Ascending aorta (tissue), 2 donors: ENCODE measurements around the gene DNAH3. TPM values are rescaled to one million over a fixed set of nuclear protein-coding genes. Genes with fewer than 3 reads are reported as not detected.

Experiments used
- DNase-seq, 2 donors: peaks; one replicate each; pipeline ENCODE4 v3.0.0-alpha.2; 2019; ENCODE audit warnings: low spot score in 2 of 2
- H3K27ac ChIP-seq, 2 donors: fragments of 200-600 bp; sonication (generic); one replicate each; pipeline ENCODE4 v1.5.1; 2016 to 2017; ENCODE audit warnings: mild to moderate bottlenecking in 1 of 2
- H3K27me3 ChIP-seq: fragments of 200-600 bp; sonication (generic); one replicate; pipeline ENCODE4 v1.5.1; 2017
- H3K36me3 ChIP-seq, 2 donors: fragments of 200-600 bp; sonication (generic); one replicate each; pipeline ENCODE4 v1.5.1; 2016
- H3K4me1 ChIP-seq, 2 donors: fragments of 200-600 bp; sonication (generic); one replicate each; pipeline ENCODE4 v1.5.1; 2016 to 2017; ENCODE audit warnings: mild to moderate bottlenecking in 1 of 2
- H3K4me3 ChIP-seq, 2 donors: fragments of 200-600 bp; sonication (generic); one replicate each; pipeline ENCODE4 v1.5.1; 2016 to 2017; ENCODE audit warnings: mild to moderate bottlenecking in 1 of 2
- H3K9me3 ChIP-seq, 2 donors: fragments of 200-600 bp; sonication (generic); one replicate each; pipeline ENCODE4 v1.5.1; 2016
- intact Hi-C: fragments of 100-400 bp; cut with DNase I; formaldehyde crosslinking; loops from one replicate; pipeline ENCODE4 v1.15.1; 2023
- total RNA-seq: library from RNA; depleted of rRNA; stranded (reverse); fragments of >200 nt; gene quantifications from one replicate; pipeline ENCODE4 v1.1.0, GENCODE V29; 2016
- TF ChIP-seq, protein P1 (sequence below), 3 experiments: fragments of 200-600 bp in 2 of 3; fragments of 450-650 bp in 1 of 3; sonication (generic) in 2 of 3; IDR thresholded peaks; one replicate each; pipeline ENCODE4 v1.5.1; 2016 to 2019; ENCODE audit warnings: antibody characterized with exemption in 3 of 3, mild to moderate bottlenecking in 1 of 3, moderate library complexity in 1 of 3

DNAH3 gene
- total RNA-seq, 1 donor from 2014 or later = 0.32 TPM

DNA sequence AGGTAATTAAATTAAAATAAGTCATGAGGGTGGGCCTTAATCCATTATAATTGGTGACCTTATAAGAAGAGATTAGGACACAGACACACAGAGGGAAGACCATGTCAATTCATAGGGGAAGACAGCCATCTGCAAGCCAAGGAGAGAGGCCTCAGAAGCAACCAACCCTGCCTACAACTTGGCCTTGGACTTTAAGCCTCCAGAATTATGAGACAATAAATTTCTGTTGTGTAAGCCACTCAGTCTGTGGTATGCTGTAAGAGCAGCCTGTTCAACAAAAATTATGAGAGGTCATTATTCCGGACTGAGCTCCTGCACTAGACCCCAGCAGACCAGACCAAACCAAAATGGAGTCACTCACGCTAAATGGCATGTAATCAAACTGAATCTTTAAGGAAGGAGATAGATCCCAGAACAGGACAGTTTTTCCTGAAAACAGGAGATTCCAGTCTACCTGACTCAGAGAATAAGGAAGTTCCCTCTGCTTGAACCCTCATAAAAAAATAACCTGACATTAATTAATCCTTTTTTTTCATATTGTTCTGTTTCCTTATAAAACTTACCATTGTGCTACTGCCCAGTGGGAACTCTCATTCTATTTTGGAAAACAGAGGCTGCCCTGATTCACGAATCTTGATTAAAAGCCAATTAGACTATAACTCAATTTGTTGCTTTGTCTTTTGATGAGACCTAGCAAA, 74.3 kb downstream of the DNAH3 start:
- TF ChIP-seq, protein P1, sequence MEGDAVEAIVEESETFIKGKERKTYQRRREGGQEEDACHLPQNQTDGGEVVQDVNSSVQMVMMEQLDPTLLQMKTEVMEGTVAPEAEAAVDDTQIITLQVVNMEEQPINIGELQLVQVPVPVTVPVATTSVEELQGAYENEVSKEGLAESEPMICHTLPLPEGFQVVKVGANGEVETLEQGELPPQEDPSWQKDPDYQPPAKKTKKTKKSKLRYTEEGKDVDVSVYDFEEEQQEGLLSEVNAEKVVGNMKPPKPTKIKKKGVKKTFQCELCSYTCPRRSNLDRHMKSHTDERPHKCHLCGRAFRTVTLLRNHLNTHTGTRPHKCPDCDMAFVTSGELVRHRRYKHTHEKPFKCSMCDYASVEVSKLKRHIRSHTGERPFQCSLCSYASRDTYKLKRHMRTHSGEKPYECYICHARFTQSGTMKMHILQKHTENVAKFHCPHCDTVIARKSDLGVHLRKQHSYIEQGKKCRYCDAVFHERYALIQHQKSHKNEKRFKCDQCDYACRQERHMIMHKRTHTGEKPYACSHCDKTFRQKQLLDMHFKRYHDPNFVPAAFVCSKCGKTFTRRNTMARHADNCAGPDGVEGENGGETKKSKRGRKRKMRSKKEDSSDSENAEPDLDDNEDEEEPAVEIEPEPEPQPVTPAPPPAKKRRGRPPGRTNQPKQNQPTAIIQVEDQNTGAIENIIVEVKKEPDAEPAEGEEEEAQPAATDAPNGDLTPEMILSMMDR (IDR thresholded peaks at IDR 0.05) = no peak
- H3K36me3 ChIP-seq = no peaks in the 10 kb centered on the region
- no peaks in the 10 kb centered on the region for H3K9me3 ChIP-seq
- no peaks in the 10 kb centered on the region for H3K27me3 ChIP-seq
- no peaks in the 10 kb centered on the region for H3K4me1 ChIP-seq
- no peak overlapping the region for H3K4me3 ChIP-seq
- no peak overlapping the region for H3K27ac ChIP-seq
- no peak for DNase-seq
- intact Hi-C loops = no loop called here

DNA sequence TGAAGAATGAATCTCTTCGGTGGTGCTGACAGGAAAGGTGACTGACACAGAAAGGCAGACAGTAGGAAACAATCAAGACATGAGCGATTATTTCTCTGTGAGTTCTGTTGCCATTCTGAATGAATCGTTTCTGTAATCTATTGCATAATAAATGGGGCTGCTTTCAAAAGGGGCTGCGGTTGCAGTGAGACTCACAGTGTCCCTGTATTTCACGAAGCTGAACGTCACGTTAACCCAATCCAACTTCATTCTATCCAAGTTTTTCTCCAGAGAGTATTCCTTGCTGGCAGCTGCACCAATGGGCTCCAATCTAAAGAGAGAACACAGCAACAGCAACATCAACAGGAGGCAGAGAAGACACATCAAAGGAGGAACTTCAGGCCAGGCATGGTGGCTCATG, 75.4 kb downstream of the DNAH3 start:
- Histone ChIP-seq H3K36me3 (no peaks in the 10 kb centered on the region), H3K4me1 (no peaks in the 10 kb centered on the region), H3K9me3 (no peaks in the 10 kb centered on the region), H3K4me3 (no peak overlapping the region), H3K27ac (no peak overlapping the region), H3K27me3 (no peaks in the 10 kb centered on the region)
- no peak for DNase-seq
- intact Hi-C loops = no loop called here
- TF ChIP-seq, protein P1 (IDR thresholded peaks at IDR 0.05) = no peak

DNA sequence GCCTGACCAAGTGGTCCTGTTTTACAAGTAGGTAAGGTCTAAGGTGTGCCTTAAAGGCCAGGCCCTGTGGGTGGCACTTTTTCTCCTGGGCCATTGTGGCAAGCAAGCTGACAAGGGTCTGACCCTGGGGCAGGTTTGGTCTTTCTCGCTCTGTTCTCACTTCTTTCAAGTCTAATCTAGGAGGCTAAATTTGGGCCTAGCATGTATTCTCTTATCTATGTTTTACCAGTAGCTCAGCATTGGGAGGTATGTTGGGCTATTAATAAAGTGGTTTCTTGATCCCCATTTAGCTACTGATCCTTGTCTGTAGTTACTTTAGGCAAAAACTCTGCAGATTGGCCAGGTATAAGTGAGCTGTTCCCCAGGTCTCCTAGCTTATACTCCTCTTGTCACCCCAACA, 77.7 kb downstream of the DNAH3 start:
- TF ChIP-seq, protein P1 (IDR thresholded peaks at IDR 0.05) = no peak
- intact Hi-C loops = no loop called here
- DNase-seq = no peak
- Histone ChIP-seq H3K27me3 (no peaks in the 10 kb centered on the region), H3K36me3 (no peaks in the 10 kb centered on the region), H3K4me3 (no peak overlapping the region), H3K27ac (no peak overlapping the region), H3K9me3 (no peaks in the 10 kb centered on the region), H3K4me1 (no peaks in the 10 kb centered on the region)

DNA sequence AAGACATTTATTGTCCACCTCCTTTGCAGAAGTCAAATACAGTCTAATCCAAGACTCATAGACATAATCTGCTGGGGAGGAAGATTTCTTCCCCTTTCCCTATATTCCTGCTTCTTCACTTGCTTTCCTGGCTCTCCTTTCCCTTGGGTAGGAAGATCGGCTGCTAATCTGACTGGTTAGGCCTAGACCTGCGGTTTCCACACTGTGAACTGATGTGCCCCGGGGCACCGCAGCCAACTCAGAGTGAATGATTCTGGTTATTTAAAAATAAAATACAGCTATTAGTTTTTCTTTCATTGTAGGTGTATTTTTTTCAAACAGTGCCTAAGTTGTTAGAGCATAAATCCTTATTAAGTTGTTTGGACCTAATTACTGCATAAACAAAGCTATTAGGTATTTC, 78.9 kb downstream of the DNAH3 start:
- intact Hi-C loops = no loop called here
- DNase-seq = no peak
- TF ChIP-seq, protein P1 (IDR thresholded peaks at IDR 0.05) = no peak

DNA sequence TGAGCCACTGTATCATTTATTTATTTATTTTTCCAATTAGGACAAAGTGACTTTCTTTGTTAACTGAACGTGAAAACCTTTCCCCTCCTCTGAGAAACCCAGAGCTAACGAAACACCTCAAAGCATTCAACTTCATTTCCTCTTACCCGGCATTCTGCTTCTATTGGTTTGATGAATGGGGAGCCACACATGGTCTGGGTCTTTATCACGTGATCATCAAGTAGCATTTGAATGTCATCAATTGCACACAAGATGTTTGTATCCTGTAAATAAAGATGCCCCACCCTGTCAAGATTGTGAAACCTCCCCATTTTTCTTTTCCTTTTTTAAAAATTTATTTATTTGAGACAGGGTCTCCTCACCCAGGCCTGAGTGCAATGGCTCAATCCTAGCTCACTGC, 80.1 kb downstream of the DNAH3 start:
- intact Hi-C loops = no loop called here
- DNase-seq = no peak
- H3K27ac ChIP-seq = no peak overlapping the region

More for the DNA sequence above, 78.9 kb downstream of the DNAH3 start:
- Histone ChIP-seq H3K9me3 (no peaks in the 10 kb centered on the region), H3K4me3 (no peak overlapping the region), H3K4me1 (no peaks in the 10 kb centered on the region), H3K27me3 (no peaks in the 10 kb centered on the region), H3K36me3 (no peaks in the 10 kb centered on the region), H3K27ac (no peak overlapping the region)

More for the DNA sequence above, 80.1 kb downstream of the DNAH3 start:
- TF ChIP-seq, protein P1 (IDR thresholded peaks at IDR 0.05) = no peak
- Histone ChIP-seq H3K4me3 (no peak overlapping the region), H3K4me1 (no peaks in the 10 kb centered on the region), H3K27me3 (no peaks in the 10 kb centered on the region), H3K9me3 (no peaks in the 10 kb centered on the region), H3K36me3 (no peaks in the 10 kb centered on the region)
